Transverse colon (tissue), 4 donors: Measurements from ENCODE around the gene TUT4. TPM values are rescaled to one million over a fixed set of nuclear protein-coding genes. Genes with fewer than 3 reads are reported as not detected.

ENCODE experiments used
- DNase-seq: peaks from one replicate; pipeline ENCODE4 v3.0.0-alpha.2; 2019
- H3K27ac ChIP-seq, 4 donors: fragments of 200-600 bp; sonication (generic); 2 replicates each; pipeline ENCODE4 v1.5.1; 2016 to 2018; ENCODE audit warnings: inconsistent platforms in 4 of 4
- H3K27me3 ChIP-seq: fragments of 200-600 bp; sonication (generic); 2 replicates; pipeline ENCODE4 v1.5.1; 2017; ENCODE audit warnings: inconsistent platforms
- H3K36me3 ChIP-seq, 4 donors: fragments of 200-600 bp; sonication (generic); 2 replicates each; pipeline ENCODE4 v1.5.1; 2017 to 2019; ENCODE audit warnings: inconsistent platforms in 4 of 4
- H3K4me1 ChIP-seq, 4 donors: fragments of 200-600 bp; sonication (generic); 2 replicates each; pipeline ENCODE4 v1.5.1; 2017 to 2020; ENCODE audit warnings: inconsistent platforms in 4 of 4
- H3K4me3 ChIP-seq, 4 donors: fragments of 200-600 bp; sonication (generic); 1 replicate in 1 of 4; 2 replicates in 3 of 4; pipeline versions ENCODE4 v1.5.1 to v1.6.1; 2017 to 2019; ENCODE audit warnings: inconsistent platforms in 4 of 4
- H3K9me3 ChIP-seq, 2 donors: fragments of 200-600 bp; sonication (generic); 2 replicates each; pipeline ENCODE4 v1.5.1; 2017 to 2019; ENCODE audit warnings: inconsistent platforms in 2 of 2
- EP300 ChIP-seq: sonication (generic); formaldehyde crosslinking; IDR thresholded peaks from one replicate; pipeline ENCODE4 v1.6.1; 2017; ENCODE audit warnings: antibody characterized with exemption, low read depth
- POLR2A ChIP-seq: fragments of 450-650 bp; IDR thresholded peaks from one replicate; pipeline ENCODE4 v1.6.1; 2016; ENCODE audit warnings: antibody characterized with exemption, mild to moderate bottlenecking, moderate library complexity
- POLR2AphosphoS5 ChIP-seq, 3 donors: sonication (generic); formaldehyde crosslinking; IDR thresholded peaks; one replicate each; pipeline ENCODE4 v1.6.1; 2016; ENCODE audit warnings: antibody characterized with exemption in 3 of 3
- WGBS, 2 donors: methylation state at CpG; one replicate each; pipeline ENCODE4 v1.1.5; 2018; ENCODE audit warnings: low coverage in 1 of 2; 5-methylcytosine and 5-hydroxymethylcytosine counted together
- in situ Hi-C, 4 donors: fragments of 200-750 bp; cut with MboI; loops; one replicate each; pipeline versions ENCODE4 v1.15.0 to v1.15.1; 2017; ENCODE audit warnings: low sequenced_read_pairs in 3 of 4, low pct_ligation_motif_present in 1 of 4, low pct_unique_long_range_greater_than_20kb in 1 of 4
- intact Hi-C: fragments of 100-400 bp; cut with DNase I; formaldehyde crosslinking; loops from one replicate; pipeline ENCODE4 v1.15.1; 2023; ENCODE audit warnings: low total_unique reads
- total RNA-seq, 4 donors: library from RNA; depleted of rRNA; stranded (reverse); fragments of >200 nt; gene quantifications; one replicate each; pipeline ENCODE4 v1.1.0, GENCODE V29; 2016
- TF ChIP-seq, protein P1 (sequence below), 5 experiments: fragments of 200-600 bp in 3 of 5; fragments of 450-650 bp in 2 of 5; sonication (generic) in 3 of 5; IDR thresholded peaks; 1 replicate in 2 of 5; 2 replicates in 3 of 5; pipeline ENCODE4 v1.5.1; 2016 to 2017; ENCODE audit warnings: antibody characterized with exemption in 5 of 5, inconsistent platforms in 3 of 5, mild to moderate bottlenecking in 2 of 5, moderate library complexity in 1 of 5

The TUT4 gene
- total RNA-seq, 4 donors from 2014 or later = 12.3 to 55.3 (median 27.4) TPM

DNA sequence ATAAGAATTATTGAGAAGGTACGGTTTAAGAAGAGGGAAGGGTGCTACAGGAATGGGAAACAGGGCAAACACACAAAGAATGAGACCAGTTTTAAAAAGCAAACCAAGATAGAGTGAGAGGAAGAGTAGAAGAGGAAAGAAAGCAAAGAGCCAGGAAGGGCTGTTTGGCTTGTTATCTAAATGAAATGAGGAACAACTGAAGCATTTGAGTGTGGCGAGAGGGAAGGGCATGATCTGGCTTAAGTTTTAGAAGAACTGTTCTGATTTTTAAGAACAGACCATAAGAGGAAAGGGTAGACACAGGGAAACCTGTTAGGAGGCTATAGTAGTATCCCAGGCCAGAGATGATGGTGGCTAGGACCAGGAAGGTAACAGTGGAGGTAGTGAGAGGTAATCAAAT, 73.8 kb downstream of the TUT4 start:
- Histone ChIP-seq H3K36me3 (peaks cover 0 to 6% (median 2%) of the 10 kb centered on the region in 4 donors), H3K27ac (no peak overlapping the region), H3K9me3 (no peaks in the 10 kb centered on the region), H3K4me3 (no peak overlapping the region), H3K27me3 (no peaks in the 10 kb centered on the region), H3K4me1 (no peaks in the 10 kb centered on the region)
- no peak for TF ChIP-seq POLR2AphosphoS5 (IDR thresholded peaks at IDR 0.05)
- no peak for TF ChIP-seq POLR2A
- no peak for TF ChIP-seq EP300
- TF ChIP-seq, protein P1, sequence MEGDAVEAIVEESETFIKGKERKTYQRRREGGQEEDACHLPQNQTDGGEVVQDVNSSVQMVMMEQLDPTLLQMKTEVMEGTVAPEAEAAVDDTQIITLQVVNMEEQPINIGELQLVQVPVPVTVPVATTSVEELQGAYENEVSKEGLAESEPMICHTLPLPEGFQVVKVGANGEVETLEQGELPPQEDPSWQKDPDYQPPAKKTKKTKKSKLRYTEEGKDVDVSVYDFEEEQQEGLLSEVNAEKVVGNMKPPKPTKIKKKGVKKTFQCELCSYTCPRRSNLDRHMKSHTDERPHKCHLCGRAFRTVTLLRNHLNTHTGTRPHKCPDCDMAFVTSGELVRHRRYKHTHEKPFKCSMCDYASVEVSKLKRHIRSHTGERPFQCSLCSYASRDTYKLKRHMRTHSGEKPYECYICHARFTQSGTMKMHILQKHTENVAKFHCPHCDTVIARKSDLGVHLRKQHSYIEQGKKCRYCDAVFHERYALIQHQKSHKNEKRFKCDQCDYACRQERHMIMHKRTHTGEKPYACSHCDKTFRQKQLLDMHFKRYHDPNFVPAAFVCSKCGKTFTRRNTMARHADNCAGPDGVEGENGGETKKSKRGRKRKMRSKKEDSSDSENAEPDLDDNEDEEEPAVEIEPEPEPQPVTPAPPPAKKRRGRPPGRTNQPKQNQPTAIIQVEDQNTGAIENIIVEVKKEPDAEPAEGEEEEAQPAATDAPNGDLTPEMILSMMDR (IDR thresholded peaks at IDR 0.05) = no peak
- intact Hi-C loops (no loop called here), in situ Hi-C loops (no loop called here)
- WGBS, 2 donors = 95 to 100% methylated on average over 2 of the region's 2 CpGs
- DNase-seq = no peak

DNA sequence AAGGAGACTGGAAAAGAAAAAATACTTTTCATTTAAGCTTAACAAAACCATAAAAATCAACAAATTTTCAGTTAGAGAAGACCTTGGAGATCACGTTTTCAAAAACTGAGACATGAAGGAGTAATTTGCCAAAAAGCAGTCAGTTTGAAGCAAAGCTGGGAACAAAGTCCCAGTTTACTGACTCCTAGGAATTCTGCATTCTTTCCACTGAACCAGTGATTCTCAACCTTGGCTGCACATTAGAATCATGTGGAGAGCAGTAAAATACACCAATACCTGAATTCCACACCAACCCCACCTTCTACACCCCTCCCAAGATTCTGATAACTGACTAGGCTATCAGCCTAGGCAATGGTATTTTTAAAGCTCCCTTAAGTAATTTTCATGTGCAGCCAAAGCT, 75.0 kb downstream of the TUT4 start:
- TF ChIP-seq POLR2AphosphoS5 (IDR thresholded peaks at IDR 0.05) (no peak), POLR2A (no peak), EP300 (no peak)
- TF ChIP-seq, protein P1 (IDR thresholded peaks at IDR 0.05) = no peak

DNA sequence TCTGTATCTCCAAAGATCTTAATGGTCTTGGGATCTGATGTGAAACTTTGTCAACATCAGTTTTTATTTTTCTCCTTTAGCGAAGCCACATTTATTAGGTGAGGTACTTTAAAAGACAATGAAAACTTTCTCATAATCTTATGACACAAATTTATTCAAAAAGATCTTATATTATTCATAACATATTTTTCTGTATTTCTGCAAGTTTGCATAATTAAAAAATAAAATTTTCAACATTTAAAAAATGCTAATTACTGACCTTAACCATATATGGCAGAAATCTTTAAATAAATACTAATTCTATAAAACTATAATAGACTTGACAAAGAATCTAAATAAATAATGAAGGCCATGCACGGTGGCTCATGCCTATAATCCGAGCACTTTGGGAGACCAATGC, 75.9 kb downstream of the TUT4 start:
- intact Hi-C loops (no loop called here), in situ Hi-C loops (no loop called here)

More for the DNA sequence above, 75.0 kb downstream of the TUT4 start:
- H3K27me3 ChIP-seq = no peaks in the 10 kb centered on the region
- no peak overlapping the region for H3K4me3 ChIP-seq
- no peak for DNase-seq
- no peaks in the 10 kb centered on the region for H3K4me1 ChIP-seq
- in situ Hi-C loops = no loop called here
- intact Hi-C loops = no loop called here
- H3K36me3 ChIP-seq = peaks cover 0 to 6% (median 2%) of the 10 kb centered on the region in 4 donors
- no peaks in the 10 kb centered on the region for H3K9me3 ChIP-seq
- 80 to 83% methylated on average over 1 of the region's 1 CpG for WGBS, 2 donors
- no peak overlapping the region for H3K27ac ChIP-seq

DNA sequence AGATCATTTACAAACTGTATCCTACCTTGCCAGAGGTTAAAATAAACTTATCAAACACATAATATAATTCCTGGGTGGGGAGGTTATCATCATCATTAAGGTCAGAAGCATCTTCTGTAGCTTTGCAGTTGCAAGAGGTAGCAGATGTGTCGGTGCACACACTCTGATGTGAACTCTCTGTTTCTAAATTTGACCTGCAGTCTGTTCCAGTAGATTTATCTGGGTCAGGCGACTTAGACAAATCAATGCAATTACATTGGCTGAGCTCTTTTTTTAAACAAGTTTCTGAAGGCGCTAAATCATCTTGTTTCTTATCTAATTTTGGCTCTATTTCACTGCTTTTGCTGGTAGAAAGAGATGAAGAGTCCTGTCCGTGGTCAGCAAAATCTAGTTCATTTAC, 78.1 kb downstream of the TUT4 start:
- TF ChIP-seq, protein P1 (IDR thresholded peaks at IDR 0.05) = no peak
- no peak for TF ChIP-seq POLR2A
- no peak for TF ChIP-seq POLR2AphosphoS5 (IDR thresholded peaks at IDR 0.05)
- TF ChIP-seq EP300 = no peak
- Histone ChIP-seq H3K27ac (no peak overlapping the region), H3K4me1 (no peaks in the 10 kb centered on the region), H3K27me3 (no peaks in the 10 kb centered on the region), H3K4me3 (no peak overlapping the region), H3K9me3 (no peaks in the 10 kb centered on the region), H3K36me3 (peaks cover 0 to 6% (median 2%) of the 10 kb centered on the region in 4 donors)
- 90 to 94% methylated on average over 2 to 4 of the region's 4 CpGs for WGBS, 2 donors
- in situ Hi-C loops = no loop called here
- intact Hi-C loops = no loop called here
- DNase-seq = no peak

More for the DNA sequence above, 75.9 kb downstream of the TUT4 start:
- Histone ChIP-seq H3K4me1 (no peaks in the 10 kb centered on the region), H3K9me3 (no peaks in the 10 kb centered on the region), H3K36me3 (peaks cover 0 to 6% (median 3%) of the 10 kb centered on the region in 4 donors), H3K27me3 (no peaks in the 10 kb centered on the region), H3K27ac (no peak overlapping the region), H3K4me3 (no peak overlapping the region)
- WGBS, 2 donors = 86 to 95% methylated on average over 2 to 3 of the region's 3 CpGs
- TF ChIP-seq EP300 = no peak
- no peak for TF ChIP-seq POLR2AphosphoS5 (IDR thresholded peaks at IDR 0.05)
- no peak for TF ChIP-seq POLR2A
- TF ChIP-seq, protein P1 (IDR thresholded peaks at IDR 0.05) = no peak
- no peak for DNase-seq
